Esophagus muscularis mucosa (tissue), 4 donors: Measurements from ENCODE around the gene B4GALT1. TPM values are rescaled to one million over a fixed set of nuclear protein-coding genes. Genes with fewer than 3 reads are reported as not detected.

ENCODE experiments used
- DNase-seq: peaks from one replicate; pipeline ENCODE4 v3.0.0-alpha.2; 2017; ENCODE audit errors: extremely low spot score
- H3K27ac ChIP-seq, 4 donors: fragments of 200-600 bp; sonication (generic); replicated peaks in 1 of 4; 1 replicate in 3 of 4; 2 replicates in 1 of 4; pipeline ENCODE4 v1.5.1; 2016 to 2019; ENCODE audit warnings: mild to moderate bottlenecking in 1 of 4
- H3K27me3 ChIP-seq, 4 donors: fragments of 200-600 bp; sonication (generic); one replicate each; pipeline versions ENCODE4 v1.5.1 to v1.6.0; 2016 to 2019
- H3K36me3 ChIP-seq, 4 donors: fragments of 200-600 bp; sonication (generic); one replicate each; pipeline ENCODE4 v1.5.1; 2016 to 2019
- H3K4me1 ChIP-seq, 4 donors: fragments of 200-600 bp; sonication (generic); one replicate each; pipeline ENCODE4 v1.5.1; 2016 to 2019
- H3K4me3 ChIP-seq, 4 donors: fragments of 200-600 bp; sonication (generic); 1 replicate in 2 of 4; 2 replicates in 2 of 4; pipeline ENCODE4 v1.5.1; 2016 to 2019; ENCODE audit warnings: mild to moderate bottlenecking in 4 of 4, moderate library complexity in 1 of 4
- H3K9me3 ChIP-seq, 4 donors: fragments of 200-600 bp; sonication (generic); 1 replicate in 3 of 4; 2 replicates in 1 of 4; pipeline ENCODE4 v1.5.1; 2016 to 2019
- EP300 ChIP-seq: sonication (generic); formaldehyde crosslinking; IDR thresholded peaks from one replicate; pipeline ENCODE4 v1.6.1; 2017; ENCODE audit warnings: antibody characterized with exemption
- POLR2A ChIP-seq: fragments of 450-650 bp; IDR thresholded peaks from one replicate; pipeline ENCODE4 v1.6.1; 2017; ENCODE audit warnings: antibody characterized with exemption, moderate library complexity, mild to moderate bottlenecking, low read depth
- POLR2AphosphoS5 ChIP-seq, 2 donors: sonication (generic); formaldehyde crosslinking; IDR thresholded peaks; one replicate each; pipeline ENCODE4 v1.6.1; 2017; ENCODE audit warnings: antibody characterized with exemption in 2 of 2
- WGBS: methylation state at CpG from one replicate; pipeline ENCODE4 v1.1.5; 2018; 5-methylcytosine and 5-hydroxymethylcytosine counted together
- intact Hi-C: fragments of 100-400 bp; cut with DNase I; formaldehyde crosslinking; loops from one replicate; pipeline ENCODE4 v1.15.1; 2023
- total RNA-seq, 4 donors: library from RNA; depleted of rRNA; stranded (reverse); fragments of >200 nt; gene quantifications; one replicate each; pipeline versions ENCODE4 v1.1.0 to v1.2.1, GENCODE V29; 2016
- TF ChIP-seq, protein P1 (sequence below), 3 experiments: fragments of 200-600 bp in 2 of 3; fragments of 450-650 bp in 1 of 3; sonication (generic) in 2 of 3; IDR thresholded peaks; one replicate each; pipeline ENCODE4 v1.5.1; 2017 to 2019; ENCODE audit warnings: antibody characterized with exemption in 3 of 3, mild to moderate bottlenecking in 2 of 3, moderate library complexity in 1 of 3

B4GALT1 gene
- total RNA-seq, 4 donors from 2014 or later = 24.5 to 39.6 (median 37.8) TPM

DNA sequence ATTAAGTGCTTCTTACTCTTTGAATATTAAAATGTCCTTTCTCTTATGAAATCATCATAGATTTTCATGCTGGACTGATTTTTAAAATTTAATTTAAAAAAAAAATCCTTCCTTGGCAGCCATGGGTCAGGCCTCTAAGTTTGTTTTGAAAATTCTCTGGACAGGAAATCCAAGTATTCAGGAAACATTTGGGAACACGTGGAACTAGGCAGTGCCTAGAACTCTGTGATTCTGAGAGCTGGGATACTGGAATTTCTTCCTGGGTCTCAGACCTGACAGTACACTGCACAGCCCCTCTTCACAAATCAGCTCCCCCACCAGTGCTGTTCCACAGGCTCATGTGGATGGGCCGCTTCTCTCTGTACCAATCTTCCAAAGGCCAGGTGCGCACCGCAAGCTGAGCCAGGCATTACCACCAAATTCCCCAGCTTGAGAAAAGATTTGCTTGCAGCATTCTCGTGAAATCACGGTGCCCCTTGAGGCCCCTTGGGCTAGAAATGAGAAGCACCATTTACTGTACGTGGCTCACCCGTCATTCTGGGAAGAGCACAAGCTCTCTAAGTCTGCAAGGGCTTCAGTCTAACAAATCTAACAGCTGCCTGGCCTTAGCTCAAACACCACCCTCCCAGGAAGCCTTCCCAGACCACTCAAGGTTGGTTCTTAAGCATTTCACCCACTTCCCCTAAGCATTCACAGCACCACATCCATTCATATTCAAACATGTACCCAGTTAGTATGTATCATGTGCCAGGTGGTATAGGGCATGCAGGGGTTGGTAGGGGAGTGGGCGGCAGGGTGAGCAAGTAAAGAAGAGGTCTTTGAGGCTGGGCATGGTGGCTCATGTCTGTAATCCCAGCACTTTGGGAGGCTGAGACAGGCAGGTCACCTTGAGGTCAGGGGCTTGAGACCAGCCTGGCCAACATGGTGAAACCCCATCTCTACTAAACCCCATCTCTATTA is 26.5 kb downstream of the B4GALT1 start:
- no peaks in the 10 kb centered on the region for H3K36me3 ChIP-seq
- H3K27ac ChIP-seq = peak overlapping the region; percentile 67 to 77 (median 76)
- WGBS = 65% methylated on average over 9 of the region's 9 CpGs
- intact Hi-C loops = no loop called here
- H3K4me1 ChIP-seq = peaks cover 89 to 97% (median 97%) of the 10 kb centered on the region in 4 donors
- H3K9me3 ChIP-seq = no peaks in the 10 kb centered on the region
- DNase-seq = no peak
- H3K4me3 ChIP-seq = no peak overlapping the region
- H3K27me3 ChIP-seq = no peaks in the 10 kb centered on the region
- TF ChIP-seq POLR2A (no peak), POLR2AphosphoS5 (IDR thresholded peaks at IDR 0.05) (peak in 1 of 2 donors; percentile 12), EP300 (no peak)
- TF ChIP-seq, protein P1, sequence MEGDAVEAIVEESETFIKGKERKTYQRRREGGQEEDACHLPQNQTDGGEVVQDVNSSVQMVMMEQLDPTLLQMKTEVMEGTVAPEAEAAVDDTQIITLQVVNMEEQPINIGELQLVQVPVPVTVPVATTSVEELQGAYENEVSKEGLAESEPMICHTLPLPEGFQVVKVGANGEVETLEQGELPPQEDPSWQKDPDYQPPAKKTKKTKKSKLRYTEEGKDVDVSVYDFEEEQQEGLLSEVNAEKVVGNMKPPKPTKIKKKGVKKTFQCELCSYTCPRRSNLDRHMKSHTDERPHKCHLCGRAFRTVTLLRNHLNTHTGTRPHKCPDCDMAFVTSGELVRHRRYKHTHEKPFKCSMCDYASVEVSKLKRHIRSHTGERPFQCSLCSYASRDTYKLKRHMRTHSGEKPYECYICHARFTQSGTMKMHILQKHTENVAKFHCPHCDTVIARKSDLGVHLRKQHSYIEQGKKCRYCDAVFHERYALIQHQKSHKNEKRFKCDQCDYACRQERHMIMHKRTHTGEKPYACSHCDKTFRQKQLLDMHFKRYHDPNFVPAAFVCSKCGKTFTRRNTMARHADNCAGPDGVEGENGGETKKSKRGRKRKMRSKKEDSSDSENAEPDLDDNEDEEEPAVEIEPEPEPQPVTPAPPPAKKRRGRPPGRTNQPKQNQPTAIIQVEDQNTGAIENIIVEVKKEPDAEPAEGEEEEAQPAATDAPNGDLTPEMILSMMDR (IDR thresholded peaks at IDR 0.05) = no peak

DNA sequence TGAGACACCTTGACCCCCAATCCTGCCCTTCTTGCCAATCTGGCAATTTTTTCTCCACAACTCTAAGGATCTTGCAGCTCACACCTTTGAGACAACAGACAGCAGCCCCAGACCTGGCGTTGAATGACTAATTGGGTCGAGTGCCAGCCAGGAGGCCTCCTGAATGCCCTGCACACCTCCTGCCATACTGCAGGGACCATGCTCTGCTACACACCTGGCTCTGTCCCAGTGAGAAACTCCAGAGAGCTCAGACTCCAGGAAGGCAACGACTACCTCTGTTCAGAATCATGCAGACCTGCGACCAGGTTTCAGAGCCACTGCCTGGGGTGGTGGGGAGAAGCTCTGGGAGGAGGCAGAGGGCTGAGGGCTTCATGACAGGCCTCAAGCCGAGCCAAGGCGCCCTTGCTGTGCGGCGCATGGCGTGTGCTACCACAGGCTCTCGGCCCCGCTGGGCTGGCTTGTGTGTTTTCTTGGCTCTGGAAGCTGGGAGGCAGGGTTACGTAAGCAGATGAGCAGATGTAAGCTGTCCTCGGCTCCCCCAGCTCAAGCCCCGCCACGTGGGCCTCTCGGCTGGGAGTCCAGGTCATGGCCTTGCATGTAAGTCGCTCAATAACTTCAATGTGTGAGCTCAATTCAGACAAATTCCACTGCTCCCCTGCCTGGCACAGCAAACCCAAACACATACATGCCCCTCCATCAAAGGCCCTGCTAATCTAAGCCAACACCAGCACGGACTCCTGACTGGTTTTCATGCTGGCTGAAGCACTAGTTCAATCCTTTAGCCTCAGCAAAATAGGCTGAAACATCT is 27.5 kb downstream of the B4GALT1 start:
- Histone ChIP-seq H3K27ac (peak overlapping the region; percentile 67 to 77 (median 76)), H3K4me1 (peaks cover 92 to 97% (median 96%) of the 10 kb centered on the region in 4 donors), H3K9me3 (no peaks in the 10 kb centered on the region), H3K4me3 (peak overlapping the region in 3 of 4 donors; percentile 0 to 28 (median 16)), H3K36me3 (peaks cover 0 to 7% (median 6%) of the 10 kb centered on the region in 4 donors), H3K27me3 (no peaks in the 10 kb centered on the region)
- 32% methylated on average over 15 of the region's 18 CpGs for WGBS
- DNase-seq = no peak
- TF ChIP-seq, protein P1 (IDR thresholded peaks at IDR 0.05) = no peak
- TF ChIP-seq POLR2AphosphoS5 (IDR thresholded peaks at IDR 0.05) = peak; percentile 43 to 67
- intact Hi-C loops = loop anchor here (5.0 kb wide), 1 partner anchor 42 kb away; no protein-coding TSS in a partner anchor

DNA sequence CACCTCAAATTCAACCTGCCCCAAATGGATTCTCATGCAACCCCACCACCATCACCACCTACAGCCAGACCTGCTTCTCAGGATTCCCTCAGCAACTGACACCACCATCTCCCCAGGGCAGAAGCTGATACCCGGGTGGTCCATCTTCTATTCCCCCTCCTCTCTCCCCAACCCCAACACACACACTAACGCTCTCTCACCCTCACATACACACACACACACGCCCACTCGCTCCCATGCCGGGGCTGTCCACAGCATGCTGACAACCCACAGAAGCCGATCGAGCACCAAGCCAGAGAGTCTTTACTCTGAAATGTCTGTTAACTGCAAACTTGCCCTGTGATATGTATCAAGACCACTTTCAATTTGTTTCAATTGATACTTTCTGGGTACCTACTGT is 28.4 kb downstream of the B4GALT1 start:
- no peak for DNase-seq
- intact Hi-C loops = loop anchor here (5.0 kb wide), 1 partner anchor 41 kb away; no protein-coding TSS in a partner anchor
- Histone ChIP-seq H3K36me3 (peaks cover 0 to 15% (median 13%) of the 10 kb centered on the region in 4 donors), H3K4me1 (peaks cover 91 to 98% (median 93%) of the 10 kb centered on the region in 4 donors), H3K27ac (peak overlapping the region in 3 of 4 donors; percentile 67 to 77 (median 75)), H3K9me3 (no peaks in the 10 kb centered on the region), H3K4me3 (no peak overlapping the region), H3K27me3 (no peaks in the 10 kb centered on the region)
- no peak for TF ChIP-seq POLR2AphosphoS5 (IDR thresholded peaks at IDR 0.05)
- TF ChIP-seq, protein P1 (IDR thresholded peaks at IDR 0.05) = no peak
- no peak for TF ChIP-seq POLR2A
- WGBS = 92% methylated on average over 7 of the region's 7 CpGs

DNA sequence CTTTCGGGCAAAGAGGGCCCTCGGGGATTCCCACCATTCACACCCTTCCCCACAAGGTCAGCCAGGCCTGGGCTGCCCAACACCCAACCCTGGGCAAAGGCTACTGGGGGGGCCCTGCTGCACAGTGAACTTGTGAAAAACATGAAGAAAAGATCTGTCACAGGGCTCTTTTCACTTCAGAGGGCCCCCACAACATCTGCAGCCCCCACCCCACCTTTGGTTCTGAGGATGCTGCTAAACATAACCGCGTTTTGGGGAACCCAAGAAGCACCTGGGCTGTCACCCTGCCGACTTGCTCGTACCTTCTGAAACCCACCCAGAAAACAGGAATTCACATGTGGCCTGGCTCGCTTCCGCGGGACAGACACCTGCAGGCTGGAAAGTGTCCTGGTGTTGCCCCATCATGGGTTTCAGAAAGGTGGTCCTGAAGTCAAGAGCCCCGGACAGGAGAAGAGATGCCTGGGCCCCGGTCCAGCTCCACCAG is 29.3 kb downstream of the B4GALT1 start:
- no peaks in the 10 kb centered on the region for H3K9me3 ChIP-seq
- peaks cover 86 to 92% (median 91%) of the 10 kb centered on the region in 4 donors for H3K4me1 ChIP-seq
- H3K4me3 ChIP-seq = no peak overlapping the region
- H3K27me3 ChIP-seq = no peaks in the 10 kb centered on the region
- intact Hi-C loops = loop anchor here (5.0 kb wide), 1 partner anchor 41 kb away; no protein-coding TSS in a partner anchor
- no peak overlapping the region for H3K27ac ChIP-seq
- H3K36me3 ChIP-seq = peaks cover 8 to 25% (median 22%) of the 10 kb centered on the region in 4 donors
- 92% methylated on average over 10 of the region's 11 CpGs for WGBS
- DNase-seq = no peak
- TF ChIP-seq POLR2A = no peak
- no peak for TF ChIP-seq EP300
- TF ChIP-seq, protein P1 (IDR thresholded peaks at IDR 0.05) = no peak
- no peak for TF ChIP-seq POLR2AphosphoS5 (IDR thresholded peaks at IDR 0.05)
